Loucy (cell line): ENCODE data around the gene MRTFA.
"Not testable (repeated sequence)": the region's sequence is repeated elsewhere in the genome, so short reads cannot be mapped to it uniquely, and the experiment has no call there.

Experiments used
- H2AFZ ChIP-seq: fragments of 200-600 bp; sonication (generic); 2 replicates; pipeline ENCODE4 v1.6.0; 2016; ENCODE audit warnings: antibody characterized with exemption, mild to moderate bottlenecking, low read length, moderate library complexity
- H3F3A ChIP-seq: fragments of 200-600 bp; 2 replicates; pipeline ENCODE4 v1.6.0; 2016; ENCODE audit warnings: antibody characterized with exemption, low read depth, mild to moderate bottlenecking
- H3K27me3 ChIP-seq: fragments of 200-600 bp; sonication (generic); 2 replicates; pipeline ENCODE4 v1.6.1; 2014; ENCODE audit warnings: low read length, mild to moderate bottlenecking; ENCODE audit not compliant: insufficient read depth, poor library complexity, severe bottlenecking
- H3K36me3 ChIP-seq: fragments of 200-600 bp; sonication (generic); 2 replicates; pipeline ENCODE4 v1.6.1; 2016; ENCODE audit warnings: low read length; ENCODE audit not compliant: insufficient read depth
- H3K4me1 ChIP-seq: fragments of 200-600 bp; sonication (generic); 2 replicates; pipeline ENCODE4 v1.5.1; 2014; ENCODE audit warnings: low read length, mild to moderate bottlenecking; ENCODE audit not compliant: insufficient read depth, poor library complexity, severe bottlenecking
- H3K4me2 ChIP-seq: fragments of 200-600 bp; sonication (generic); 2 replicates; pipeline ENCODE4 v1.6.0; 2014; ENCODE audit warnings: antibody characterized with exemption, low read length, low read depth, mild to moderate bottlenecking; ENCODE audit not compliant: poor library complexity, severe bottlenecking
- H3K4me3 ChIP-seq: fragments of 200-600 bp; sonication (generic); 2 replicates; pipeline ENCODE4 v1.5.1; 2014; ENCODE audit warnings: low read length, mild to moderate bottlenecking, mixed read lengths; ENCODE audit not compliant: poor library complexity, severe bottlenecking
- H3K79me2 ChIP-seq: fragments of 200-600 bp; sonication (generic); 2 replicates; pipeline ENCODE4 v1.6.1; 2014; ENCODE audit warnings: low read length; ENCODE audit not compliant: insufficient read depth
- H3K9ac ChIP-seq: fragments of 200-600 bp; sonication (generic); 2 replicates; pipeline ENCODE4 v1.6.0; 2014; ENCODE audit warnings: mild to moderate bottlenecking, low read depth, low read length, moderate library complexity; ENCODE audit not compliant: poor library complexity, severe bottlenecking
- H3K9me2 ChIP-seq: fragments of 200-600 bp; sonication (generic); replicated peaks from 2 replicates; pipeline ENCODE4 v1.6.1; 2016; ENCODE audit warnings: low read depth, low read length, mixed read lengths
- H3K9me3 ChIP-seq: fragments of 200-600 bp; sonication (generic); 2 replicates; pipeline ENCODE4 v1.6.1; 2014; ENCODE audit warnings: mild to moderate bottlenecking, antibody characterized with exemption, low read length, low read depth; ENCODE audit not compliant: insufficient read depth
- H4K20me1 ChIP-seq: fragments of 200-600 bp; sonication (generic); 2 replicates; pipeline ENCODE4 v1.6.0; 2014; ENCODE audit warnings: antibody characterized with exemption, low read length, mild to moderate bottlenecking; ENCODE audit not compliant: insufficient read depth, poor library complexity, severe bottlenecking
- CTCF ChIP-seq: fragments of 200-600 bp; sonication (generic); conservative IDR thresholded peaks from 2 replicates; pipeline ENCODE4 v1.5.1; 2014; ENCODE audit warnings: mild to moderate bottlenecking, antibody characterized with exemption, low read length
- EZH2phosphoT487 ChIP-seq: fragments of 200-600 bp; IDR thresholded peaks from 2 replicates; pipeline ENCODE4 v1.6.1; 2018; ENCODE audit warnings: antibody characterized with exemption, mild to moderate bottlenecking, moderate library complexity, borderline replicate concordance

MRTFA gene

GRCh38 chr22:40509401-40510134 lies 127.0 kb downstream of the MRTFA start:
- TF ChIP-seq CTCF = no peak
- TF ChIP-seq EZH2phosphoT487 = no peak
- Histone ChIP-seq H3F3A (no peaks in the 10 kb centered on the region), H3K4me1 (no peaks in the 10 kb centered on the region), H3K4me2 (no peak overlapping the region), H2AFZ (no peak overlapping the region), H3K27me3 (no peaks in the 10 kb centered on the region), H3K9me3 (no peaks in the 10 kb centered on the region), H3K9me2 (no peaks in the 10 kb centered on the region), H3K79me2 (no peaks in the 10 kb centered on the region; the same call in 1 of the 2 replicates), H3K9ac (no peak overlapping the region), H3K4me3 (no peak overlapping the region), H3K36me3 (no peaks in the 10 kb centered on the region), H4K20me1 (no peaks in the 10 kb centered on the region)

GRCh38 chr22:40508046-40508445 lies 128.5 kb downstream of the MRTFA start:
- not testable (repeated sequence) for H3K9me2 ChIP-seq, H3K4me1 ChIP-seq, H3K9ac ChIP-seq, H3F3A ChIP-seq, H3K4me3 ChIP-seq, H3K79me2 ChIP-seq, H3K4me2 ChIP-seq, H3K9me3 ChIP-seq, H2AFZ ChIP-seq, H4K20me1 ChIP-seq, H3K27me3 ChIP-seq, H3K36me3 ChIP-seq

- no peaks in the 10 kb centered on the region for H3F3A ChIP-seq
- no peak overlapping the region for H3K4me3 ChIP-seq
- H3K36me3 ChIP-seq = no peaks in the 10 kb centered on the region
- H3K27me3 ChIP-seq = no peaks in the 10 kb centered on the region
- no peak overlapping the region for H3K4me2 ChIP-seq
- no peaks in the 10 kb centered on the region for H3K9me3 ChIP-seq
- no peak overlapping the region for H2AFZ ChIP-seq
- no peaks in the 10 kb centered on the region; the same call in 1 of the 2 replicates for H3K79me2 ChIP-seq
- no peak overlapping the region for H3K9ac ChIP-seq
- no peaks in the 10 kb centered on the region for H3K9me2 ChIP-seq
- H3K4me1 ChIP-seq = no peaks in the 10 kb centered on the region
- no peak for TF ChIP-seq EZH2phosphoT487
- TF ChIP-seq CTCF = no peak
- no peaks in the 10 kb centered on the region for H4K20me1 ChIP-seq
Measured at GRCh38 chr22:40507491-40507890, 129.0 kb downstream of the MRTFA start.

- Histone ChIP-seq H4K20me1 (no peaks in the 10 kb centered on the region), H3K4me2 (no peak overlapping the region), H2AFZ (no peak overlapping the region), H3K27me3 (no peaks in the 10 kb centered on the region), H3F3A (no peaks in the 10 kb centered on the region), H3K4me1 (no peaks in the 10 kb centered on the region), H3K36me3 (no peaks in the 10 kb centered on the region), H3K9me2 (no peaks in the 10 kb centered on the region), H3K79me2 (no peaks in the 10 kb centered on the region; the same call in 1 of the 2 replicates), H3K9ac (no peak overlapping the region), H3K9me3 (no peaks in the 10 kb centered on the region), H3K4me3 (no peak overlapping the region)
- no peak for TF ChIP-seq EZH2phosphoT487
- no peak for TF ChIP-seq CTCF
Measured at GRCh38 chr22:40506762-40507161, 129.8 kb downstream of the MRTFA start.
